Activated CD4-positive, alpha-beta T cell treated with anti-CD3 and anti-CD28 coated beads, Interleukin-2, amount 10 ng/mL, durations not matched to agents 24 days and 14 days (primary cell): ENCODE measurements around the gene PADI2. TPM values are rescaled to one million over a fixed set of nuclear protein-coding genes. Genes with fewer than 3 reads are reported as not detected.

Source experiments
- total RNA-seq: library from RNA; stranded (reverse); gene quantifications from 2 replicates; pipeline ENCODE4 v1.2.3, GENCODE V29; 2022

The PADI2 gene
- total RNA-seq, 1 donor from 2014 or later: 0.07 TPM

Other genes with a start within 250 kb of the PADI2 start
- 1,962 and 2,189 TPM in 2 replicates for gene RNU1-2, start 223.5 kb downstream of the PADI2 start, total RNA-seq
- gene CROCC, start 197.5 kb downstream of the PADI2 start, total RNA-seq: 23.4 and 27.0 TPM in 2 replicates
- gene MFAP2, start 138.8 kb downstream of the PADI2 start, total RNA-seq: not detected in 2 replicates
- gene ATP13A2, start 107.5 kb downstream of the PADI2 start, total RNA-seq: 46.9 and 50.2 TPM in 2 replicates
- 140 and 156 TPM in 2 replicates for gene SDHB, start 65.4 kb downstream of the PADI2 start, total RNA-seq
- not detected in 2 replicates for gene PADI1, start 85.7 kb upstream of the PADI2 start, total RNA-seq
- not detected in 2 replicates for gene PADI3, start 129.6 kb upstream of the PADI2 start, total RNA-seq
- gene PADI4, start 188.7 kb upstream of the PADI2 start, total RNA-seq: 0.09 and 0.12 TPM in 2 replicates